HG02678 (cell line): ENCODE measurements around the gene FCGBP.
"Not testable (repeated sequence)": the region's sequence is repeated elsewhere in the genome, so short reads cannot be mapped to it uniquely, and the experiment has no call there.

Experiments used
- ATAC-seq: cut with Tn5 transposase; IDR thresholded peaks from one replicate; pipeline ENCODE4 v1.9.1; 2021; ENCODE audit warnings: mild to moderate bottlenecking, moderate library complexity; ENCODE audit not compliant: unreplicated experiment

FCGBP gene

GRCh38 chr19:39919976-39920375 lies 14.5 kb downstream of the FCGBP start:
- no peak for ATAC-seq

GRCh38 chr19:39918183-39918651 lies 16.2 kb downstream of the FCGBP start:
- ATAC-seq: no peak

DNA sequence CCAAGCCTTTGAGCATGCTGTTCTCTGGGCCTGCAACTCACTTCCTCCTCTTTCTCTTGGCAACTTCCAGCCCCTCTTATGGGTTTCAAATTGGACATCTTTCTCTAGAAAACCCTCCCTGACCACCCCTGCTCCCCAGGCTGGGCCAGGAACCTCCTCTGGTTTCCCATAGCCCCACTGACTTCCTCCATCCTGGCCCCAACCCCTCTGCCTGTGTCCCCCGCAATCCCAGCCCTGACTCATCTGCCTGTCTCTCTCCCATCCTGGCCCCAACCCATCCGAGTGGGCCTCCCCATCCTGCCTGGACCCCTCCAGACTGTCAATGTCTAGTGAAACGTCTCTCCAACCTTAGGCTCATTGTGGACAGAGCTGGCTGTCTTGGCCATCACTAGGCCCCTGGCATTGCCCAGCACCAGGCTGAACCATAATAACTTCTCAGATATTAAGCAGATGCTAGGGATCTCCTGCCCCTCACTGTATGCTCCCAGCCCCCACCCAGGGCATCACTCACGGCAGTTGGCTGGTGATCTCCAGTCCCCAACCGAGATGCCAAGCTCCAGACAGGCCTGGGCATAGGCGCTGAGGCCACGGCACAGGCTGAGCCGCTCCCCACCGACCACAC lies 16.8 kb downstream of the FCGBP start:
- ATAC-seq: no peak

- ATAC-seq: no peak
Observed at GRCh38 chr19:39916851-39917396, 17.5 kb downstream of the FCGBP start.

DNA sequence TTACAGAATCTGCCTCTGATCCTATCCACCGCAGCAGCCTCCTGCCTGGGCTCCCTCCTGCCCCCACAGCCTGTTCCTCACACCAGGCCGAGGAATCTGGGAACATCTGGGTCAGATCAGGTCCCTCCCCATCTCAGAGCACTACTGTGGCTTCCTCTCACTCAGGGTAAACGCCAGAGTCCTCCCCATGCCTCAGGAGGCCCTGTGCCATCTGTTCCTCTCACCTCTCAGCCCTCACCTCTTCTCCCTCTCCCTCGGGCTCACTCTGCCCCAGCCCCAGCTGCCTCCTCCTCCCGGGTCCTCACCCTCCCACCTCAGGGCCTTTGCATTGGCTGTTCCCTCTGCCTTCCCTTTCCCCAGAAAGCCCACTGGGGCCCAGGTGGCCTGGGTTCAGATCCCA lies 18.2 kb downstream of the FCGBP start:
- no peak for ATAC-seq

GRCh38 chr19:39915848-39916215 lies 18.6 kb downstream of the FCGBP start:
- ATAC-seq: no peak

GRCh38 chr19:39915101-39915847 lies 19.2 kb downstream of the FCGBP start:
- no peak for ATAC-seq

GRCh38 chr19:39913682-39914333 lies 20.6 kb downstream of the FCGBP start:
- no peak for ATAC-seq

DNA sequence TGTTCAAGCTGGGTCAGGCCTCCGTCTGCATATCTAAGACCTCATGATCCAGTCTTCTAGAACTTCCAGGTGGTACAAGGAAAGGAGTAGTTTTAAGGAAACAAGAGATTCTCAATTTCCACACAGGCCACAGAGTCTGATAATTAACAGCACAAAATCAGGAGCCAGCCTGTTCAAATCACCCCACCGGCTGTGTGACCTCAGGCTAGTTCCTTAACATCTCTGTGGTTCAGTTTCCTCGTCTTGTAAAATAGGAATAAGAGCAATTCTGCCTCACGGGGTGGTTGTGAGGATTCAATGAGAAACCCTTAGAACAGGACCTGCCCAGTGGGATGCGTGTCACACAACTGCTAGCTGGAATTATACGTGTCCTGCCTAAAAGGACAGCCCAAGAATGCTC lies 25.6 kb downstream of the FCGBP start:
- ATAC-seq: no peak

DNA sequence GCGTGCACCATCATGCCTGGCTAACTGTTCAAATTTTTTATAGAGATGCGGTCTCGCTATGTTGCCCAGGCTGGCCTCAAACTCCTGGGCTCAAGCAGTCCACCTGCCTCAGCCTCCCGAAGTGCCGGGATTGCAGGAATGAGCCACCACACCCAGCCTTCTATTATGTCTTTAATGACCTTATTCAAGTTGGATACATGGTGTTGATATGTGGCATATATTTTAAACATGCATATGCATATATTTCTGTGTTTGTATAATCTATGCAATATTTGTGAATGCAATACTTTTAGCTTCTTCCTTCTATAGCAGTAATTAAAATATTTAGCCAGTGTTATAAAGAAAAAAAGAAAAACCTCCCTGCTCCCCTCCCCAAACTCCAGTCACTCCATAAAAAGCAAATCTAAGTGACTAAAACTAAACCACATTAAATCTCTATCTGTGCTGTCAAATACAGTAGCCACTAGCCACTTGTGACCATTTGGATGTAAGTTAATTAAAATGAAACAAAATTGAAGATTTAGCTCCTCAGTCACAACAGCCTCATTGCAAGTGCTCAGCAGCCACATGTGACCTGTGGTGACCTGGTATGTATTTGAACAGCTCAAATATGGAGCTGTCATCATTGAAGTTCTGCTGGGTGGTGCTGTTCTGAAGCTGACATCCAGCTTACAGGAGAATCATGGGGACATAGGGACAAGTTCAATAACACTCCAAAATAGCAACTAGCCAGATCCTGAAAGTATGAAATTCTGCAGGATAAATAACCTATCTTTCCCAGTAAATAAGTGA lies 27.4 kb downstream of the FCGBP start:
- no peak for ATAC-seq

DNA sequence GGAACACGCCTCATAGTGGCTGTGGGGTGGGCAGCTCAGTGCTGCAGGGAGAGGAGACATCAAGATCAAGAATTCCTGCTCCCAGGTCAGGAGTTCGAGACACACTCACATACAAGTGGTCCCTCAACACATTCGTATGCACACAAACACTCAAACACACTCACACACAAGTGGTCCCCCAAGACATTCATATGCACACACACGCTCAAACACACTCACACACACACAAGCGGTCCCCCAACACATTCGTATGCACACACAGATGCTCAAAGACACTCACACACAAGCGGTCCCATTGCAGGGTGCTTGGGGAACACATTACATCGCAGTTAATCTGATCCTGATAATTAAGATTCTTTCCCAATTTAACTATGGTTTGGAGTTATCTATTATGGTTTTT lies 28.2 kb downstream of the FCGBP start:
- ATAC-seq: no peak

GRCh38 chr19:39903486-39904091 lies 30.8 kb downstream of the FCGBP start:
- ATAC-seq: not testable (repeated sequence)

GRCh38 chr19:39902326-39902725 lies 32.1 kb downstream of the FCGBP start:
- ATAC-seq: not testable (repeated sequence)

DNA sequence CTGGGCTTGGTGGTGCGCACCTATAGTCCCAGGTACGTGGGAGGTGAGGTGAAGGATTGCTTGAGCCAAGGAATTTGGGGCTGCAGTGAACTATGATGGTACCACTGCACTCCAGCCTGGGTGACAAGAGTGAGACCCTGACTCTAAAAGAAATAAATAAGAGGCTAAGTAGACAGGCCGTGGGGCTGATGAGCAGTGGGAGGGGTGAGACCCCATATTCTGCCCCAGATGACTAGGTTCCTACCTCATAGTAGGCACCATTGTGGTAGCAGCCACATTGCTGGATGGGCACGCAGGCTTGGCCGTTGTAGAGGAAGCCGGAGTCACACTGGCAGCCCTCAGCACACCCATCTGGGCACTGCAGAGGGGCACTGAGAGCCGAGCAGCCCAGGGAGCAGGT lies 32.8 kb downstream of the FCGBP start:
- not testable (repeated sequence) for ATAC-seq

GRCh38 chr19:39898858-39899257 lies 35.6 kb downstream of the FCGBP start:
- ATAC-seq: not testable (repeated sequence)

DNA sequence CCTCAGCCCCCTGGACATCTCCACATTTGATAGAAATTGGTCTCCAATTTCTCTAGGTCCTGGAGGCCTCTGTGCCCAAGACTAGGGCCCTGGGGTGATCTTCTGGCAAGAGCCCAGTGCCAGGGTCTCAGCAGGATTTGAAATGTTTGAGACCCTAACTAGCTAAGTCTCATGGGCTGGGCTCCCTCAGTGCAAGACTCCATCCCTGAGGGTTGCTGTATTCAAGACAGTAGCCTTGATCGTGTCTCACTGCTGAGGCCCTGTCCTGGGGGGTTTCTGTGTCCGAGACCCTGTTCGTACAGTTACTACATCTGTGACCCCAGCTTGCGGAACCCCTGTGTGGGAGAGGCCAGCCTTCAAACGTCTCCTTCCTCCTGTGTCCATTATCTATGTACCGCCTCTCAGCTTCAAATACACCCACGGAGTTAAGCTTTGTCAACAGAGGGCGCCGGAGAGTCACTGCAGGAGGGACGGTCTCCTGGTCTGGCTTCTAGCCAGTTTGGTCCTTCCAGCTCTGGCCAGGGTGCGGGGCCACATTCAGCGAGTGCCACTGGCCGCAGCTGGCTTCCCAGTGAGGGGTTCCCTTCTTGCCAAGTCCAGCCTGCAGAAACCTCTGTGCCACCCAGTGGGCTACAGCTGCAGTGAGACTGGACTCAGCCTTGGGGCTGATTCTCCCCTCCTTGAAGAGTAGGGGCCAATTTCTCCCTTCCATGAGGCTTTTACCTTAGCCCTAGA lies 36.8 kb downstream of the FCGBP start:
- ATAC-seq: peak; percentile 57

- ATAC-seq: not testable (repeated sequence)
Observed at GRCh38 chr19:39895096-39895495, 39.3 kb downstream of the FCGBP start.

DNA sequence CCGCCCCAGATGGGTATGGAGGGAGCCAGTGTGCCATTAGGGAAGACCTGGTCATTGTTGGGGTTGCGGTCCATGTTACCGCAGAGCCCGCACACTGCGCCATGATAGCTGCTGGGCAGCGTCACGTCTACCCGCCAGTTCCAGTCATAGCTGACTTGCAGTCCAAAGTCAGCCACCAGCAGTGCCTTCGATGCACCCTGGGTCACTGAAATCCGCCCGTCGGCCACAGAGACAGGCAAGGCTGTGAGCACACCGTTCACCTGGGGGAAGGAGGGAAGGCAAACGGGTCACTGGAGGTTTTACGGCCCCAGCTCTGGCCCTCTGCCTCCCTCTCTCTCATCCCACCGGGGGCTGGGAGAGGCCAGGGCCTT lies 40.2 kb downstream of the FCGBP start:
- not testable (repeated sequence) for ATAC-seq

DNA sequence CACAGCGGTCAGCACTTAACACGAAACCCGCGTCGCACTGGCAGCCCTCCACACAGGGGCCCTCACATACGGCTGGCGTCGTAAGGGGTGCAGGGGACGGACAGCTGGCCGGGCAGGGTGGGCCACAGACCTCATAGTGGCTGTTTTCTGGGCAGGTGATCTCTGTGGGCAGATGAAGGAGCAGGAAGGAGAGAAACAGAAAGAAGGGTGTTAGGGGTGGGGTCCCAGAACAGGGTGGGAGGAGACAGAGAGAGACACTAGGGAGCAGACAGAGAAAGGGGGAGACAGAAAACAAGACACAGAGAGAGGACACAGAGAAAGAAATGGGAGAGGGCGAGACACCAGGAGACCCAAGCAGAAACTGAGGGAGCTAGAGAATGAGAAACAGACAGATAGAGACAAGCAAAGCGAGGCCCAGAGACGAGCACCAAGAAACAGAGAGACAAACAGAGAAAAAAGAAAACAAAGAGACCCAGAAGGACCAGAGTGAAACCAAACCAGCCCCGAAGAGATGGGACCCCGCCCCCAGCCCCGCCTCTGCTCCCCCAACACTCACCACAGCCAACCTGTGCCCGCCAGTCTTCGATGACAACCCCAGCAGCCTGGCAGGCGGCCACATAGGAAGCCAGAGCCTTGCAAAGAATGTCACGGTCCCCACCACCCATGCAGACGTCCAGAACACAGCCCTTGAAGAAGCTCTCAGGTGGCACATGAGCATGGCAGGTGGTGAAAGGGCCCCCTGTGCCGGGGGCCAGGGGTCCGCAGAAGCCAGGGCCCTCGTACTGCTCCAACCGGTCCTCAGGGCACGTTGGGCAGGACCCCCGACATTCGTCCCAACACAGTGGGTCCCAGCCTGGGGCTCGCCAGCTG lies 40.8 kb downstream of the FCGBP start:
- not testable (repeated sequence) for ATAC-seq
